HG02571 (cell line): ENCODE measurements around the gene TRIM4.

Experiments
- ATAC-seq: cut with Tn5 transposase; IDR thresholded peaks from one replicate; pipeline ENCODE4 v1.9.1; 2021; ENCODE audit warnings: mild to moderate bottlenecking, moderate library complexity; ENCODE audit not compliant: unreplicated experiment

Gene TRIM4

GRCh38 chr7:99848420-99849216, 70.7 kb downstream of the TRIM4 start:
- no peak for ATAC-seq

GRCh38 chr7:99844328-99844727, 75.0 kb downstream of the TRIM4 start:
- no peak for ATAC-seq

GRCh38 chr7:99843808-99844207, 75.5 kb downstream of the TRIM4 start:
- ATAC-seq, result no peak

GRCh38 chr7:99842926-99843325, 76.4 kb downstream of the TRIM4 start:
- no peak for ATAC-seq
